ENCODE measurements around the gene FTO. TPM values are rescaled to one million over a fixed set of nuclear protein-coding genes. Genes with fewer than 3 reads are reported as not detected.

FTO gene
- total RNA-seq, 4 donors from 2014 or later: 98.1 to 127 (median 109) TPM

DNA sequence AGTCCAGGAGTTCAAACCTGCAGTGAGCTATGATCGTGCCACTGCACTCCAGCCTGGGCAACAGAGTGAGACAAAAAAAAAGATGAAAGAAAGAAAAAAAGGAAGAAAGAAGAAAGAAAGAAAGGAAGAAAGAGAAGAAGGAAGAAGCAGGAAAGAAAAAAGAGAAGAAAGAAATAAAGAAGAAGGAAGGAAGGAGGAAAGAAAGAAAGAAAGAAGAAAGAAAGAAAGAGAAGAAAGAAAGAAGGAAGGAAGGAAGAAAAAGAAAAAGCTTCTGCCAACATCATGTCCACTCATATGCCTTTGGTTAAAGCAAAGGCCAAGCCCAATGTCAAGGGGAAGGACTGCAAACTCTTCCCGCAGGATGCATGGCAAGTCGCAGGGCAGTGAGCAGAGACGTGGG, 439.5 kb downstream of the FTO start:
- no peaks in the 10 kb centered on the region for H3K27me3 ChIP-seq
- no peaks in the 10 kb centered on the region for H3K4me1 ChIP-seq
- WGBS, 2 donors: 76 to 85% methylated on average over 4 of the region's 4 CpGs
- DNase-seq (ENCODE audit: low spot score in 2 of 2): no peak
- H3K27ac ChIP-seq: no peak overlapping the region
- no peak for TF ChIP-seq POLR2A (IDR thresholded peaks at IDR 0.05)
- TF ChIP-seq, protein P1, sequence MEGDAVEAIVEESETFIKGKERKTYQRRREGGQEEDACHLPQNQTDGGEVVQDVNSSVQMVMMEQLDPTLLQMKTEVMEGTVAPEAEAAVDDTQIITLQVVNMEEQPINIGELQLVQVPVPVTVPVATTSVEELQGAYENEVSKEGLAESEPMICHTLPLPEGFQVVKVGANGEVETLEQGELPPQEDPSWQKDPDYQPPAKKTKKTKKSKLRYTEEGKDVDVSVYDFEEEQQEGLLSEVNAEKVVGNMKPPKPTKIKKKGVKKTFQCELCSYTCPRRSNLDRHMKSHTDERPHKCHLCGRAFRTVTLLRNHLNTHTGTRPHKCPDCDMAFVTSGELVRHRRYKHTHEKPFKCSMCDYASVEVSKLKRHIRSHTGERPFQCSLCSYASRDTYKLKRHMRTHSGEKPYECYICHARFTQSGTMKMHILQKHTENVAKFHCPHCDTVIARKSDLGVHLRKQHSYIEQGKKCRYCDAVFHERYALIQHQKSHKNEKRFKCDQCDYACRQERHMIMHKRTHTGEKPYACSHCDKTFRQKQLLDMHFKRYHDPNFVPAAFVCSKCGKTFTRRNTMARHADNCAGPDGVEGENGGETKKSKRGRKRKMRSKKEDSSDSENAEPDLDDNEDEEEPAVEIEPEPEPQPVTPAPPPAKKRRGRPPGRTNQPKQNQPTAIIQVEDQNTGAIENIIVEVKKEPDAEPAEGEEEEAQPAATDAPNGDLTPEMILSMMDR (IDR thresholded peaks at IDR 0.05): no peak
- no peak for TF ChIP-seq EP300 (IDR thresholded peaks at IDR 0.05)
- H3K9me3 ChIP-seq: peaks cover 0 to 3% (median 0%) of the 10 kb centered on the region in 4 donors
- H3K36me3 ChIP-seq: no peaks in the 10 kb centered on the region
- no peak overlapping the region for H3K4me3 ChIP-seq

DNA sequence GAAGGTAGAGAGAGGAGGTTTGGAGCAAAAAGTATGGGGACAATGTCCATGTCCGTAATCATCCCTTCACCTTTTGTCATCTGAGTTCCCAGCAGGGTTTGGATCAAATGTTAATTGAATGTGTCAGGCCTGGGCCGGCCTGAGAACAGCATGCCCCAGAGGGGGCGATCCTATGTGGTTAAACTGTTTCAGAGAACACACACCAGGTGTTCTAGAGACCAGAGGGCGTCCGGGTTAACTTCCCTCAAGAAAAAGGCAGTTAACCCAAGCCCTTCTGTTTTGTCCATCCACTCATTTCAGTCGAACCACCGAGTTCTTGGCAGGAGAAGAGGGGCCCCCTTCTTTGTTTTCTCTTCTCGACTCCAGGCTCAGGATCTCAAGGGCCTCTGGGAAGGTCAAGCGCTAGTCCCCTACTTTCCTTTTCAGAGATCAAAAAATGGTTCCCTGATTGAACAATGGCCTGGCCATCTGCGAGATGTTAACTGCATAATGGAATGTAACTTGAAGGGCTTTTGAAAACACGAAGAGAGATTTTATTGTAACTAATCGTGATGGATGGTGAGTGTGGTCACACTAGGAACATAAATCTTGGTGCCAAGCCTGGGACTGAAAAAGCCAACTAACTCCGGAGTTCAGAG, 440.1 kb downstream of the FTO start:
- 31 to 37% methylated on average over 13 of the region's 13 CpGs for WGBS, 2 donors
- Histone ChIP-seq H3K4me3 (no peak overlapping the region), H3K27ac (no peak overlapping the region), H3K4me1 (no peaks in the 10 kb centered on the region), H3K9me3 (no peaks in the 10 kb centered on the region), H3K27me3 (no peaks in the 10 kb centered on the region), H3K36me3 (no peaks in the 10 kb centered on the region)
- no peak for DNase-seq (ENCODE audit: low spot score in 2 of 2)
- TF ChIP-seq, protein P1 (IDR thresholded peaks at IDR 0.05): no peak
- TF ChIP-seq EP300 (IDR thresholded peaks at IDR 0.05) (no peak), POLR2A (IDR thresholded peaks at IDR 0.05) (no peak)

DNA sequence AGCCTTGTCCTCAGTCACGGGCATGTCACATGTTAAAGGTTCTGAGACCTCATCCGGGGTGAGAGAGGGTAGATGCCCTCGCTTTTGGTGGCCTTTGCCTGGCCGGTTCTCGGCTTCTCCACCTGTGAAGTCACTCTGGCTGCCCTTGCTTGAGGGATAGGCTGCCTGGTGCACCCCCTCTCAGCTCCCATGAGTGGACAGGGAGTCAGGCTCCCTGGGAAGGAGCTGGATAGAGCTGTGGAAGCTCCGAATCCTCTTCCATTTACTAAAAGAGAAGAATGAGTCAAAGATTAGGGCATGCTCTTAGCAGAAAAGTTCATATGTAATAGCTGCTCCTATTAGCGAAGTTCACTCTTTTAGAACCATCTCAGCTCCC, 440.6 kb downstream of the FTO start:
- WGBS, 2 donors: 70 to 84% methylated on average over 5 of the region's 7 CpGs
- H3K27ac ChIP-seq: no peak overlapping the region
- no peaks in the 10 kb centered on the region for H3K36me3 ChIP-seq
- H3K4me1 ChIP-seq: no peaks in the 10 kb centered on the region
- no peak overlapping the region for H3K4me3 ChIP-seq
- no peaks in the 10 kb centered on the region for H3K9me3 ChIP-seq
- TF ChIP-seq, protein P1 (IDR thresholded peaks at IDR 0.05): no peak
- TF ChIP-seq POLR2A (IDR thresholded peaks at IDR 0.05) (no peak), EP300 (IDR thresholded peaks at IDR 0.05) (no peak)
- DNase-seq (ENCODE audit: low spot score in 2 of 2): no peak
- no peaks in the 10 kb centered on the region for H3K27me3 ChIP-seq

DNA sequence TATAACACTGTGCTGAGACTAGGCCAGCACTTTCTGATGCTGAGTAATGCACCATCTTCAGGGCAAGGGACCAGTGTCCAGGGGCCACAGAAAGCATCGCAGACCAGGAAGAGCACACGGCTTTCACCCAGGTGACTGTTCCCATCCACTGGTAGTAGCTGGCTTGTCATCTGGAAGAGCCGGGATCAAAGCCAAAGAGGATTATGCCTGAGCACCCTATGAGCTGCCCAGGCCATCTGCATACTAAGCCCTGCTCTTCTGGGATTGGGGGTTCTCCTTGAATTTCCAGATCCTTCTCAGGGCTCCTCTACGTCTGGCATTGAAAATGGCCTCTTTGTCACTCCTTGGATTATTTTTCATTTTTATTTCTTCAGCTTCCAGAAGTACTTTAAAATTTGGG, 441.9 kb downstream of the FTO start:
- H3K36me3 ChIP-seq: no peaks in the 10 kb centered on the region
- H3K27ac ChIP-seq: no peak overlapping the region
- no peak for DNase-seq (ENCODE audit: low spot score in 2 of 2)
- no peak for TF ChIP-seq EP300 (IDR thresholded peaks at IDR 0.05)
- TF ChIP-seq POLR2A (IDR thresholded peaks at IDR 0.05): no peak
- TF ChIP-seq, protein P1 (IDR thresholded peaks at IDR 0.05): no peak
- no peaks in the 10 kb centered on the region for H3K4me1 ChIP-seq
- 87 to 89% methylated on average over 4 of the region's 4 CpGs for WGBS, 2 donors
- no peaks in the 10 kb centered on the region for H3K27me3 ChIP-seq
- no peaks in the 10 kb centered on the region for H3K9me3 ChIP-seq
- no peak overlapping the region for H3K4me3 ChIP-seq

DNA sequence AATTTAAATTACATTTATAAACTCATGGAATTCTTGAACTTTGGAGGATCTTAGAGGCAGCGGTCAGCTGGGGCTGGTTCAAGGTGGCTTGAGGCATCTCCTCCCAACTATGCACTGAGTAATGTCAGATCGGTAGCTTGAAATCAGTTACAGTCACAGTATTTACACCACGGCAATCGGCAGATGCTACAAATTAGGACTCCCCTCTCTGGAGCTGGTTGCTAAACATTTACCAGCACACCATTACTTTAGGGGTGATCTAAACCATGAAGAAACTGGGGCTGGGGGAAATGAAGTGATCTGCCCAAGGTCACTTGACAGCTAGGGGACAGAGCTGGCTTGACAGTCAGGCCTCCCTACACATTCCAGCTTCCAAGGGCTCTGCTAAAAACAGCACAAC, 445.0 kb downstream of the FTO start:
- Histone ChIP-seq H3K36me3 (no peaks in the 10 kb centered on the region), H3K27ac (no peak overlapping the region), H3K4me1 (no peaks in the 10 kb centered on the region), H3K27me3 (no peaks in the 10 kb centered on the region), H3K9me3 (no peaks in the 10 kb centered on the region), H3K4me3 (no peak overlapping the region)
- DNase-seq (ENCODE audit: low spot score in 2 of 2): no peak
- TF ChIP-seq EP300 (IDR thresholded peaks at IDR 0.05): no peak
- no peak for TF ChIP-seq POLR2A (IDR thresholded peaks at IDR 0.05)
- TF ChIP-seq, protein P1 (IDR thresholded peaks at IDR 0.05): no peak
- WGBS, 2 donors: 86 to 93% methylated on average over 4 of the region's 4 CpGs

Measured in tibial nerve (tissue), 4 donors.